Small intestine (tissue), 7 donors: ENCODE results near the gene MAP1LC3B. TPM values are rescaled to one million over a fixed set of nuclear protein-coding genes. Genes with fewer than 3 reads are reported as not detected.
"Not testable (repeated sequence)": the region's sequence is repeated elsewhere in the genome, so short reads cannot be mapped to it uniquely, and the experiment has no call there.

ENCODE experiments used
- DNase-seq, 2 donors: peaks; one replicate each; pipeline versions ENCODE4 v3.0.0 to v3.0.0-alpha.2; 2013
- FAIRE-seq: peaks from 2 replicates; lab custom pipeline; 2012; peaks lifted over from hg19 to GRCh38; lab: Jason Lieb, UNC
- H3K27ac ChIP-seq, 3 donors: one replicate each; pipeline ENCODE4 v1.5.1; 2013; ENCODE audit warnings: low read length in 2 of 3, mild to moderate bottlenecking in 2 of 3, control low read depth in 1 of 3, inconsistent platforms in 1 of 3, low read depth in 1 of 3, moderate library complexity in 1 of 3
- H3K27me3 ChIP-seq, 3 donors: one replicate each; pipeline ENCODE4 v1.6.1; 2013; ENCODE audit warnings: low read length in 3 of 3, inconsistent platforms in 1 of 3; ENCODE audit not compliant: control insufficient read depth in 3 of 3, insufficient read depth in 3 of 3
- H3K36me3 ChIP-seq, 3 donors: one replicate each; pipeline ENCODE4 v1.6.1; 2013; ENCODE audit warnings: low read length in 3 of 3, inconsistent platforms in 1 of 3, low read depth in 1 of 3, mild to moderate bottlenecking in 1 of 3, moderate library complexity in 1 of 3; ENCODE audit not compliant: control insufficient read depth in 3 of 3, insufficient read depth in 2 of 3
- H3K4me1 ChIP-seq, 3 donors: one replicate each; pipeline ENCODE4 v1.6.1; 2013; ENCODE audit warnings: low read length in 2 of 3, inconsistent platforms in 1 of 3, low read depth in 1 of 3, mild to moderate bottlenecking in 1 of 3, moderate library complexity in 1 of 3; ENCODE audit not compliant: control insufficient read depth in 3 of 3, insufficient read depth in 2 of 3
- H3K4me3 ChIP-seq, 3 donors: one replicate each; pipeline ENCODE4 v1.5.1; 2013; ENCODE audit warnings: low read length in 3 of 3, control low read depth in 1 of 3, inconsistent platforms in 1 of 3, low read depth in 1 of 3, mild to moderate bottlenecking in 1 of 3, moderate library complexity in 1 of 3
- H3K9me3 ChIP-seq, 2 donors: one replicate each; pipeline ENCODE4 v1.6.1; 2013; ENCODE audit warnings: low read depth in 1 of 2, low read length in 1 of 2; ENCODE audit not compliant: control insufficient read depth in 2 of 2, insufficient read depth in 1 of 2
- WGBS, 3 donors: extraction: QIAGEN DNeasy Blood & Tissue Kit; methylation state at CpG; one replicate each; pipeline ENCODE4 v1.1.7; 2013; 5-methylcytosine and 5-hydroxymethylcytosine counted together
- polyA plus RNA-seq, 4 donors: library from polyadenylated mRNA; stranded (reverse) in 3 of 4; unstranded in 1 of 4; fragments of 200-250 nt in 3 of 4; fragments of 120-200 nt in 1 of 4; gene quantifications; one replicate each; pipeline versions ENCODE4 v1.2.1 to v1.2.3, GENCODE V29; 2013
- donor health status: healthy with polysubstance abuse.
- donor health status: control.
- donor health status: control.
- donor health status: Bipolar disorder and iron deficiency.
- donor health status: healthy.

The MAP1LC3B gene
- polyA plus RNA-seq, 4 donors, result 35.1 to 61.1 (median 46.9) TPM

- Histone ChIP-seq H3K4me3 (peak overlapping the region in 1 of 3 donors; percentile 90), H3K27ac (peak overlapping the region in 2 of 3 donors; percentile 34 to 47), H3K36me3 (peaks cover 0 to 11% (median 0%) of the 10 kb centered on the region in 3 donors), H3K4me1 (peaks cover 0 to 23% (median 9%) of the 10 kb centered on the region in 3 donors), H3K9me3 (peaks cover 0 to 10% of the 10 kb centered on the region in 2 donors), H3K27me3 (no peaks in the 10 kb centered on the region)
- FAIRE-seq, result no peak
- peak; percentile 12 to 72 for DNase-seq
- WGBS, 3 donors, result 20 to 38% (median 26%) methylated on average over 4 of the region's 4 CpGs
These were observed 11.3 kb upstream of the MAP1LC3B start for GRCh38 chr16:87380881-87381280.

- FAIRE-seq (no peak), DNase-seq (peak; percentile 41 to 57)
- peaks cover 0 to 23% (median 13%) of the 10 kb centered on the region in 3 donors for H3K4me1 ChIP-seq
These were observed 9.9 kb upstream of the MAP1LC3B start for GRCh38 chr16:87382023-87382785.

GRCh38 chr16:87383505-87384161 lies 8.5 kb upstream of the MAP1LC3B start, which contains the start of gene FBXO31:
Gene FBXO31, minus strand, starts transcription at chr16:87383776. Its CDS starts 32 bp downstream, at chr16:87383744.
- no peaks in the 10 kb centered on the region for H3K27me3 ChIP-seq
- 0% methylated on average over 59 to 92 of the region's 92 CpGs for WGBS, 3 donors
- H3K4me3 ChIP-seq, result peak within 1 kb of the TSS; percentile 64 to 92 (median 90)
- peaks cover 0 to 10% of the 10 kb centered on the region in 2 donors for H3K9me3 ChIP-seq
- H3K4me1 ChIP-seq, result peaks cover 0 to 33% (median 19%) of the 10 kb centered on the region in 3 donors
- peak within 1 kb of the TSS; percentile 76 to 94 (median 89) for H3K27ac ChIP-seq
- H3K36me3 ChIP-seq, result peaks cover 0 to 3% (median 0%) of the 10 kb centered on the region in 3 donors
- DNase-seq (peak; percentile 75 to 88), FAIRE-seq (no peak)

More at GRCh38 chr16:87382023-87382785, 9.9 kb upstream of the MAP1LC3B start:
- peaks cover 0 to 10% of the 10 kb centered on the region in 2 donors for H3K9me3 ChIP-seq
- peak overlapping the region; percentile 70 to 94 (median 89) for H3K27ac ChIP-seq
- 6 to 19% (median 12%) methylated on average over 17 of the region's 17 CpGs for WGBS, 3 donors
- H3K36me3 ChIP-seq, result peaks cover 0 to 7% (median 0%) of the 10 kb centered on the region in 3 donors
- peak overlapping the region; percentile 62 to 92 (median 90) for H3K4me3 ChIP-seq
- no peaks in the 10 kb centered on the region for H3K27me3 ChIP-seq

GRCh38 chr16:87384162-87384874 lies 7.8 kb upstream of the MAP1LC3B start:
- peaks cover 0 to 3% (median 0%) of the 10 kb centered on the region in 3 donors for H3K36me3 ChIP-seq
- H3K27ac ChIP-seq, result peak overlapping the region; percentile 70 to 89 (median 76)
- peaks cover 0 to 36% (median 19%) of the 10 kb centered on the region in 3 donors for H3K4me1 ChIP-seq
- DNase-seq (peak; percentile 56 to 88), FAIRE-seq (no peak)
- H3K27me3 ChIP-seq, result no peaks in the 10 kb centered on the region
- H3K4me3 ChIP-seq, result peak overlapping the region; percentile 64 to 92 (median 90)
- 7 to 11% (median 10%) methylated on average over 54 to 64 of the region's 64 CpGs for WGBS, 3 donors
- peaks cover 0 to 7% of the 10 kb centered on the region in 2 donors for H3K9me3 ChIP-seq

- peak overlapping the region in 1 of 3 donors; percentile 64 for H3K4me3 ChIP-seq
- WGBS, 3 donors, result 81 to 85% (median 84%) methylated on average over 12 of the region's 12 CpGs
- H3K27ac ChIP-seq, result peak overlapping the region in 2 of 3 donors; percentile 76 to 89
- not testable (repeated sequence) for H3K27me3 ChIP-seq, H3K36me3 ChIP-seq, H3K9me3 ChIP-seq, FAIRE-seq, DNase-seq
- peaks cover 0 to 36% (median 19%) of the 10 kb centered on the region in 3 donors for H3K4me1 ChIP-seq
These were observed 7.3 kb upstream of the MAP1LC3B start for GRCh38 chr16:87384875-87385167.

GRCh38 chr16:87387942-87388817 lies 4.0 kb upstream of the MAP1LC3B start:
- no peaks in the 10 kb centered on the region for H3K27me3 ChIP-seq
- no peaks in the 10 kb centered on the region for H3K36me3 ChIP-seq
- peak overlapping the region in 2 of 3 donors; percentile 1 to 26 for H3K4me3 ChIP-seq
- H3K27ac ChIP-seq, result peak overlapping the region; percentile 92 to 93 (median 92)
- DNase-seq (peak; percentile 98 to 100), FAIRE-seq (peak; percentile 53)
- peaks cover 0 to 23% (median 13%) of the 10 kb centered on the region in 3 donors for H3K4me1 ChIP-seq
- H3K9me3 ChIP-seq, result no peaks in the 10 kb centered on the region
- WGBS, 3 donors, result 7 to 11% (median 9%) methylated on average over 18 of the region's 18 CpGs

- 5 to 20% (median 8%) methylated on average over 1 of the region's 1 CpG for WGBS, 3 donors
- peaks cover 0 to 29% (median 15%) of the 10 kb centered on the region in 3 donors for H3K4me1 ChIP-seq
- H3K27ac ChIP-seq, result peak overlapping the region; percentile 92 to 93 (median 92)
- FAIRE-seq, result no peak
- no peak overlapping the region for H3K4me3 ChIP-seq
- H3K36me3 ChIP-seq, result no peaks in the 10 kb centered on the region
- DNase-seq, result no peak
- H3K27me3 ChIP-seq, result no peaks in the 10 kb centered on the region
- H3K9me3 ChIP-seq, result no peaks in the 10 kb centered on the region
These were observed 3.4 kb upstream of the MAP1LC3B start for GRCh38 chr16:87388818-87389134.
